ENCODE data around the gene TNIK. TPM values are rescaled to one million over a fixed set of nuclear protein-coding genes. Genes with fewer than 3 reads are reported as not detected.

TNIK gene
- total RNA-seq, 1 experiment from 2014 or later, result 22.4 TPM

DNA sequence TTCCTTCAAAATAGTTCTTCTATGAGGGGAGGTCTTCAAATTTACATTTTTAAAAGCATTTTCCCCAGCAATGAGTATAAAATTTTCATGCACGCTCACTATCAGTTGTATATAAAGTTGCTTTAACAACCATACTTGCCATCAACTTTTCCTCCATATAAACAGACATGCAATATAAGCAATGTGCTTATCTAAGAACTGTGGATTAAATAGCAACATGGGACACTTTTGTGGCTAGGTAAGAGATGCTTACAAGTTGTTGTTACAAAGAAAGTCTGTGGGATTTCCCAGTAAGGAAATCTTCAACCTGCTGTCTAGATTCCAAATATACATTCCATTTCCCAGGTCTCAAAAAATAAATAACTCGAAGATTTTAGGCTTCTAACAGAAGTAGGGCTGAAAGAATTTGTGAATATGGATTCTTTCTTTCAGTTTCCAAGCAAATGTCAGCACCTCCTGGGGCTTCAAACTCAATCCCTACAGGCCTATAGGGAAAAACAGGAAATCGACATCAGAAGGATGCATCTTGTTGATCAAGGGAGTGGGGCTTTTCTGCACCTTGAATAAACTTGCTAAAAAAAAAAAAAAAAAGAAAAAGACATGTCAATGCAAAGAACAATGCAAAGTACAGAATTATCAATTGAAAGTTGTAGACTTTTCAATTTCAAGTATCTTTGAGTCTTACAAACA is 16.1 kb downstream of the TNIK start:
- DNase-seq, result no peak
- H3K36me3 Mint-ChIP-seq (ENCODE audit: insufficient read depth, unreplicated experiment), result no peaks in the 10 kb centered on the region
- no peaks in the 10 kb centered on the region for H3K9me3 Mint-ChIP-seq (ENCODE audit: unreplicated experiment)
- Histone ChIP-seq H3K4me1 (no peaks in the 10 kb centered on the region; the same call in 1 of the 2 replicates), H3K36me3 (ENCODE audit: control insufficient read depth, insufficient read depth, low read length) (no peaks in the 10 kb centered on the region), H3K9me3 (no peaks in the 10 kb centered on the region), H3K27me3 (replicated peaks; ENCODE audit: control insufficient read depth, insufficient read depth, low read length) (no peaks in the 10 kb centered on the region), H3K4me3 (ENCODE audit: low read depth, low read length) (no peak overlapping the region)
- POLR2A ChIA-PET, result no interaction called here
- no peaks in the 10 kb centered on the region for H3K27me3 Mint-ChIP-seq (ENCODE audit: insufficient read depth, unreplicated experiment)
- H3K4me3 Mint-ChIP-seq (ENCODE audit: unreplicated experiment), result no peak overlapping the region
- TF ChIP-seq, protein P1, sequence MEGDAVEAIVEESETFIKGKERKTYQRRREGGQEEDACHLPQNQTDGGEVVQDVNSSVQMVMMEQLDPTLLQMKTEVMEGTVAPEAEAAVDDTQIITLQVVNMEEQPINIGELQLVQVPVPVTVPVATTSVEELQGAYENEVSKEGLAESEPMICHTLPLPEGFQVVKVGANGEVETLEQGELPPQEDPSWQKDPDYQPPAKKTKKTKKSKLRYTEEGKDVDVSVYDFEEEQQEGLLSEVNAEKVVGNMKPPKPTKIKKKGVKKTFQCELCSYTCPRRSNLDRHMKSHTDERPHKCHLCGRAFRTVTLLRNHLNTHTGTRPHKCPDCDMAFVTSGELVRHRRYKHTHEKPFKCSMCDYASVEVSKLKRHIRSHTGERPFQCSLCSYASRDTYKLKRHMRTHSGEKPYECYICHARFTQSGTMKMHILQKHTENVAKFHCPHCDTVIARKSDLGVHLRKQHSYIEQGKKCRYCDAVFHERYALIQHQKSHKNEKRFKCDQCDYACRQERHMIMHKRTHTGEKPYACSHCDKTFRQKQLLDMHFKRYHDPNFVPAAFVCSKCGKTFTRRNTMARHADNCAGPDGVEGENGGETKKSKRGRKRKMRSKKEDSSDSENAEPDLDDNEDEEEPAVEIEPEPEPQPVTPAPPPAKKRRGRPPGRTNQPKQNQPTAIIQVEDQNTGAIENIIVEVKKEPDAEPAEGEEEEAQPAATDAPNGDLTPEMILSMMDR (IDR thresholded peaks at IDR 0.05; ENCODE audit: insufficient read depth in 1 of 2, low read depth in 1 of 2, low read length in 1 of 2, severe bottlenecking in 1 of 2, unreplicated experiment in 1 of 2), result no peak
- CTCF ChIA-PET, result no interaction called here
- intact Hi-C loops (cut with micrococcal nuclease; ENCODE audit: unreplicated experiment), result no loop called here
- no peaks in the 10 kb centered on the region for H3K4me1 Mint-ChIP-seq (ENCODE audit: low read depth, unreplicated experiment)
- no peak overlapping the region for H3K27ac Mint-ChIP-seq (ENCODE audit: unreplicated experiment)
- BruUV-seq (replicated peaks), result no TSS peak

DNA sequence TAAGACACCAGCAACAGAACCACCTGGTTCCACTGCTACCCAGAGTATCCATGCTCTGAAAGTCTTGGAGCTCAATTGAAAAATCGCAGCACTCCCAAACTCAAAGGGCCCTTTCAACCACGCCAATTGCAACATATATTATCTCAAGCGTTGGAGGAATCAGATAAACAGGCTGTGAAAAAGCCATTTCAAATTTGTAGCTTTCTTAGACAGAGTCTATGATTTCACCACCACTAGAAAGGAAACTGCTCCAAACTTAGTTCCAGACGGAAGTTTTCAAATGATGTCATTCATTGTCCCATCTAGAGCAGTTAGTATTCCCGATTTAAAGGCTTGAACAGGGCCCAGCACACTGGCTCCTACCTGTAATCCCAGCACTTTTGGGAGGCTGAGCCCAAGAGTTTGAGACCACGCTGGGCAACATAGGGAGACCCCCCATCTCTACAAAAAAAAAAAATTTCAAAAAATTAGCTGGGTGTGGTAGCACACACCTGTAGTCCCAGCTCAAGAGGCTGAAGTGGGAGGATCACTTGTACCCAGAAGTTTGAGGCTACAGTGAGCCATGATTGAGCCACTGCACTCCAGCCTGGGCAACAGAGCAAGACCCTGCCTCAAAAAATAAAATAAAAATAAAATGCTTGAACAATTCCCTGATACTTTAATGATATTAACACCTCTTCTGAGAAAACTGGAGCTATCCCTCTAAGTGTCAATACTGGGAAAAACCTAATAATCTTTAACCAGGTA is 16.8 kb downstream of the TNIK start:
- Histone ChIP-seq H3K9me3 (no peaks in the 10 kb centered on the region), H3K27me3 (replicated peaks; ENCODE audit: control insufficient read depth, insufficient read depth, low read length) (no peaks in the 10 kb centered on the region), H3K36me3 (ENCODE audit: control insufficient read depth, insufficient read depth, low read length) (no peaks in the 10 kb centered on the region), H3K4me1 (no peaks in the 10 kb centered on the region; the same call in 1 of the 2 replicates), H3K4me3 (ENCODE audit: low read depth, low read length) (no peak overlapping the region)
- H3K36me3 Mint-ChIP-seq (ENCODE audit: insufficient read depth, unreplicated experiment), result no peaks in the 10 kb centered on the region
- no peaks in the 10 kb centered on the region for H3K4me1 Mint-ChIP-seq (ENCODE audit: low read depth, unreplicated experiment)
- no peak overlapping the region for H3K4me3 Mint-ChIP-seq (ENCODE audit: unreplicated experiment)
- no TSS peak for BruUV-seq (replicated peaks)
- H3K27me3 Mint-ChIP-seq (ENCODE audit: insufficient read depth, unreplicated experiment), result no peaks in the 10 kb centered on the region
- POLR2A ChIA-PET, result no interaction called here
- no peaks in the 10 kb centered on the region for H3K9me3 Mint-ChIP-seq (ENCODE audit: unreplicated experiment)
- no peak for DNase-seq
- intact Hi-C loops (cut with micrococcal nuclease; ENCODE audit: unreplicated experiment), result no loop called here
- no peak overlapping the region for H3K27ac Mint-ChIP-seq (ENCODE audit: unreplicated experiment)
- TF ChIP-seq, protein P1 (IDR thresholded peaks at IDR 0.05; ENCODE audit: insufficient read depth in 1 of 2, low read depth in 1 of 2, low read length in 1 of 2, severe bottlenecking in 1 of 2, unreplicated experiment in 1 of 2), result no peak
- CTCF ChIA-PET, result no interaction called here

DNA sequence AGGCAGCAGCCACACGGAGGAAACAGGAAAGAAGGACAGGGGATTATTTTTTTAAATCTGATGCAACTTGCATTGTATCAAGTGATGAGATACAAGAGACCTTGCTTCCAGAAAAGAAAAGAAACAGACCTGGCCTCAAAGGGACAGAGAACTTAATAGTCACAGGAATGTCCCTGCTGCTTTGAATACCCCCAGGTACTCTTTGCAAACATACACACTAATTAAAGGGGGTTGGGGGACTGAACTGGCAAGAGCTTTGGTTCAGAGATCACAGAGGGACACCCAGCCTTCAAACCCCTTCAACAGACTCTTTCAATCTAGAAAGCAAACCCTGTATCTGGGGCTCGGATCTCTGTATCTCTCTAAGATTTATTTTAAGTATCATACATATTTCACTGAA is 18.0 kb downstream of the TNIK start:
- no peak for DNase-seq
- ChIA-PET POLR2A (no interaction called here), CTCF (no interaction called here)
- no peaks in the 10 kb centered on the region for H3K4me1 Mint-ChIP-seq (ENCODE audit: low read depth, unreplicated experiment)
- no peaks in the 10 kb centered on the region; the same call in 1 of the 2 replicates for H3K4me1 ChIP-seq
- H3K36me3 ChIP-seq (ENCODE audit: control insufficient read depth, insufficient read depth, low read length), result no peaks in the 10 kb centered on the region
- no peaks in the 10 kb centered on the region for H3K9me3 ChIP-seq
- H3K4me3 Mint-ChIP-seq (ENCODE audit: unreplicated experiment), result no peak overlapping the region
- H3K4me3 ChIP-seq (ENCODE audit: low read depth, low read length), result no peak overlapping the region
- H3K27ac Mint-ChIP-seq (ENCODE audit: unreplicated experiment), result no peak overlapping the region
- no TSS peak for BruUV-seq (replicated peaks)
- no peaks in the 10 kb centered on the region for H3K27me3 Mint-ChIP-seq (ENCODE audit: insufficient read depth, unreplicated experiment)
- TF ChIP-seq, protein P1 (IDR thresholded peaks at IDR 0.05; ENCODE audit: insufficient read depth in 1 of 2, low read depth in 1 of 2, low read length in 1 of 2, severe bottlenecking in 1 of 2, unreplicated experiment in 1 of 2), result no peak
- H3K36me3 Mint-ChIP-seq (ENCODE audit: insufficient read depth, unreplicated experiment), result no peaks in the 10 kb centered on the region
- intact Hi-C loops (cut with micrococcal nuclease; ENCODE audit: unreplicated experiment), result no loop called here
- no peaks in the 10 kb centered on the region for H3K27me3 ChIP-seq (replicated peaks; ENCODE audit: control insufficient read depth, insufficient read depth, low read length)
- H3K9me3 Mint-ChIP-seq (ENCODE audit: unreplicated experiment), result no peaks in the 10 kb centered on the region

All from Caco-2 (cell line).